ENCODE data around the gene LRRC55. TPM values are rescaled to one million over a fixed set of nuclear protein-coding genes. Genes with fewer than 3 reads are reported as not detected.

The LRRC55 gene
- total and polyA plus RNA-seq, 9 of the 15 experiments (the other 6 are each of a cell fraction or from before 2014, with no cell fraction given): not detected

- TF ChIP-seq ARID1B (IDR thresholded peaks at IDR 0.05): peak; percentile 84
- TF ChIP-seq SPI1 (IDR thresholded peaks at IDR 0.05; ENCODE audit: borderline replicate concordance, low read depth, low read length): peak; percentile 3; the same call in 1 of the 2 replicates
- TF ChIP-seq TBL1XR1 (IDR thresholded peaks at IDR 0.05; ENCODE audit: low read length in 2 of 2): no peak
- TF ChIP-seq HES1 (IDR thresholded peaks at IDR 0.05; ENCODE audit: low read depth): peak; percentile 61; the same call in 1 of the 2 replicates
- no peak for TF ChIP-seq CEBPB (tag; IDR thresholded peaks at IDR 0.05)
- peak; percentile 97 for TF ChIP-seq ZNF12 (CRISPR knock-in tag; IDR thresholded peaks at IDR 0.05)
- 0 out of 2 replicates have a peak, but pooled peaks have one; percentile 25 for TF ChIP-seq GMEB1 (CRISPR knock-in tag; IDR thresholded peaks at IDR 0.05)
- TF ChIP-seq HDAC2 (IDR thresholded peaks at IDR 0.05): peak; percentile 83; the same call in 1 of the 2 replicates
- no peak for TF ChIP-seq ZC3H11A (IDR thresholded peaks at IDR 0.05; ENCODE audit: low read depth, low read length)
- TF ChIP-seq VEZF1 (CRISPR knock-in tag; IDR thresholded peaks at IDR 0.05): peak; percentile 23; the same call in 1 of the 2 replicates
- no peak for TF ChIP-seq RBFOX2 (IDR thresholded peaks at IDR 0.05; ENCODE audit: low read depth, low read length)
- no peak for TF ChIP-seq ERF (CRISPR knock-in tag; IDR thresholded peaks at IDR 0.05)
Observed at GRCh38 chr11:57144531-57145320, 37.0 kb upstream of the LRRC55 start (continued).
